MCF 10A (cell line): Measurements from ENCODE around the gene ELK4. TPM values are rescaled to one million over a fixed set of nuclear protein-coding genes. Genes with fewer than 3 reads are reported as not detected.
A peak's percentile ranks its signal among the peaks of the same experiment; 100 is the strongest.

Experiments used
- BruUV-seq: library from RNA; stranded (reverse); fragments of 400-500 nt; replicated peaks from 2 replicates; lab custom pipeline; 2021; lab: Mats Ljungman, UMichigan
- CTCF ChIA-PET: fragments of 300-600 bp; sonication (Branson Sonifier 250); formaldehyde crosslinking; extraction: SDS; loops from one replicate; lab custom pipeline; 2021; ENCODE audit warnings: antibody characterized with exemption, inconsistent platforms; lab: Yijun Ruan, JAX
- POLR2A ChIA-PET: fragments of 300-600, 350-650 bp; sonication (Branson Sonifier 250); formaldehyde crosslinking; extraction: SDS; loops from one replicate; lab custom pipeline; 2020; ENCODE audit warnings: antibody characterized with exemption, inconsistent platforms; lab: Yijun Ruan, JAX
- DNase-seq: peaks from one replicate; pipeline ENCODE4 v3.0.0-alpha.2; 2018; ENCODE audit not compliant: unreplicated experiment
- H3K27ac Mint-ChIP-seq: one replicate; pipeline ENCODE4 v1.8.0; 2022; ENCODE audit warnings: mild to moderate bottlenecking, low read depth, mixed read lengths; ENCODE audit not compliant: unreplicated experiment
- H3K27me3 Mint-ChIP-seq: one replicate; pipeline ENCODE4 v1.8.0; 2022; ENCODE audit warnings: mixed read lengths; ENCODE audit not compliant: insufficient read depth, unreplicated experiment
- H3K36me3 Mint-ChIP-seq: one replicate; pipeline ENCODE4 v1.8.0; 2022; ENCODE audit warnings: mild to moderate bottlenecking, moderate library complexity, mixed read lengths; ENCODE audit not compliant: insufficient read depth, unreplicated experiment
- H3K4me1 Mint-ChIP-seq: one replicate; pipeline ENCODE4 v1.8.0; 2022; ENCODE audit warnings: mixed read lengths; ENCODE audit not compliant: insufficient read depth, unreplicated experiment
- H3K4me3 Mint-ChIP-seq: one replicate; pipeline ENCODE4 v1.8.0; 2022; ENCODE audit warnings: mild to moderate bottlenecking, moderate library complexity, mixed read lengths; ENCODE audit not compliant: unreplicated experiment
- H3K9me3 Mint-ChIP-seq: one replicate; pipeline ENCODE4 v1.8.0; 2022; ENCODE audit warnings: mixed read lengths; ENCODE audit not compliant: unreplicated experiment
- CTCF ChIP-seq: fragments of 200-600 bp; IDR thresholded peaks from one replicate; pipeline ENCODE4 v1.8.0; 2022; ENCODE audit warnings: antibody characterized with exemption, mild to moderate bottlenecking; ENCODE audit not compliant: unreplicated experiment
- intact Hi-C: fragments of 100-400 bp; cut with micrococcal nuclease; formaldehyde crosslinking; loops from 2 replicates; pipeline ENCODE4 v1.14.1; 2022
- total RNA-seq: library from RNA; stranded (reverse); gene quantifications from 2 replicates; pipeline ENCODE4 v1.2.3, GENCODE V29; 2022

The ELK4 gene
- total RNA-seq, 1 experiment from 2014 or later = 101 TPM

- intact Hi-C loops = loop anchor here (2.0 to 5.0 kb wide), 3 partner anchors 117 to 384 kb away; no protein-coding TSS in a partner anchor
- ChIA-PET POLR2A (interaction anchor here (0.6 to 12.4 kb wide), 8 partner anchors 14 to 920 kb away, joined by 3 to 555 read pairs (median 4); partner anchors contain the start of genes ELK4 and IKBKE), CTCF (interaction anchor here (0.5 to 26.1 kb wide), 16 partner anchors 8 to 250 kb away, joined by 3 to 918 read pairs (median 7); partner anchors contain the start of gene ELK4)
- Mint-ChIP-seq H3K4me3 (no peak overlapping the region), H3K27ac (no peak overlapping the region), H3K36me3 (peaks cover 20% of the 10 kb centered on the region), H3K4me1 (peaks cover 13% of the 10 kb centered on the region), H3K27me3 (no peaks in the 10 kb centered on the region), H3K9me3 (no peaks in the 10 kb centered on the region)
- TF ChIP-seq CTCF = no peak
- BruUV-seq = no TSS peak
- no peak for DNase-seq
Observed at GRCh38 chr1:205593532-205593931, 38.3 kb downstream of the ELK4 start.

GRCh38 chr1:205592443-205593003 lies 39.3 kb downstream of the ELK4 start:
- peak overlapping the region; percentile 39 for H3K27ac Mint-ChIP-seq
- POLR2A ChIA-PET = interaction anchor here (0.6 to 12.4 kb wide), 27 partner anchors 9 to 878 kb away, joined by 3 to 555 read pairs (median 5); partner anchors contain the start of genes ELK4 and IKBKE
- H3K27me3 Mint-ChIP-seq = no peaks in the 10 kb centered on the region
- no peak for TF ChIP-seq CTCF
- CTCF ChIA-PET = interaction anchor here (0.5 to 26.1 kb wide), 63 partner anchors 9 to 387 kb away, joined by 3 to 918 read pairs (median 8); partner anchors contain the start of genes ELK4, LEMD1 and SLC45A3
- H3K36me3 Mint-ChIP-seq = peaks cover 14% of the 10 kb centered on the region
- no peaks in the 10 kb centered on the region for H3K9me3 Mint-ChIP-seq
- intact Hi-C loops = loop anchor here (1.0 to 5.0 kb wide), 5 partner anchors 40 to 385 kb away; partner anchors contain the start of gene ELK4
- peak overlapping the region; percentile 64 for H3K4me3 Mint-ChIP-seq
- H3K4me1 Mint-ChIP-seq = peaks cover 17% of the 10 kb centered on the region
- BruUV-seq = TSS peak; percentile 74
- no peak for DNase-seq

GRCh38 chr1:205591522-205592351 lies 40.1 kb downstream of the ELK4 start:
- H3K9me3 Mint-ChIP-seq = no peaks in the 10 kb centered on the region
- CTCF ChIA-PET = interaction anchor here (0.5 to 26.1 kb wide), 76 partner anchors 8 to 1021 kb away, joined by 3 to 918 read pairs (median 6); partner anchors contain the start of genes ELK4, LEMD1 and SLC45A3
- H3K36me3 Mint-ChIP-seq = peaks cover 7% of the 10 kb centered on the region
- no peaks in the 10 kb centered on the region for H3K27me3 Mint-ChIP-seq
- no TSS peak for BruUV-seq
- peak; percentile 99 for DNase-seq
- peaks cover 18% of the 10 kb centered on the region for H3K4me1 Mint-ChIP-seq
- H3K27ac Mint-ChIP-seq = peak overlapping the region; percentile 39
- POLR2A ChIA-PET = interaction anchor here (0.6 to 12.4 kb wide), 32 partner anchors 9 to 386 kb away, joined by 3 to 555 read pairs (median 4); partner anchors contain the start of genes ELK4 and NUCKS1
- peak; percentile 100 for TF ChIP-seq CTCF
- H3K4me3 Mint-ChIP-seq = peak overlapping the region; percentile 64
- intact Hi-C loops = loop anchor here (1.0 to 5.0 kb wide), 6 partner anchors 41 to 386 kb away; partner anchors contain the start of gene ELK4
